ENCODE data around the gene GNG2. TPM values are rescaled to one million over a fixed set of nuclear protein-coding genes. Genes with fewer than 3 reads are reported as not detected.

Gene GNG2
- total and polyA plus RNA-seq, 9 of the 15 experiments (the other 6 are each of a cell fraction or from before 2014, with no cell fraction given) = 0.18 TPM; not detected in 8

DNA sequence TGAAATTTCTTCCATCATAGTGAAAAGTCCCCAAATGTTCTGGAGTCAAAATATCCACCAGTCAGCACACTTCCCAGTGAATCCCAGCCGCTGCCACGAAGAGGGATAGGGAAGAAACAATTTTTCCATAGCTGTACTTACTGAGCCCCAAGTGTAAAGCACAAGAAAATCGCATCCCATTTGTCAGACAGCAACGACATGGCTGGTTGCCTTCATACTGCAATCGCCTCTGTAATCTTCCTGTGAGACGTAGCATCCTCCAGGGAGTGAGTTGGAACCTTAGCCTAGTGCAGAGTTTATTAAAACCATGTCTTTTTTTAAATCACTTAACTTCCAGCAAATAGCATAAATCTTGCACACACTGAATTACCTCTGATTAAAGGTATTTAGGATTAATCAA is 56.8 kb downstream of the GNG2 start (continued):
- TF ChIP-seq, protein P1, sequence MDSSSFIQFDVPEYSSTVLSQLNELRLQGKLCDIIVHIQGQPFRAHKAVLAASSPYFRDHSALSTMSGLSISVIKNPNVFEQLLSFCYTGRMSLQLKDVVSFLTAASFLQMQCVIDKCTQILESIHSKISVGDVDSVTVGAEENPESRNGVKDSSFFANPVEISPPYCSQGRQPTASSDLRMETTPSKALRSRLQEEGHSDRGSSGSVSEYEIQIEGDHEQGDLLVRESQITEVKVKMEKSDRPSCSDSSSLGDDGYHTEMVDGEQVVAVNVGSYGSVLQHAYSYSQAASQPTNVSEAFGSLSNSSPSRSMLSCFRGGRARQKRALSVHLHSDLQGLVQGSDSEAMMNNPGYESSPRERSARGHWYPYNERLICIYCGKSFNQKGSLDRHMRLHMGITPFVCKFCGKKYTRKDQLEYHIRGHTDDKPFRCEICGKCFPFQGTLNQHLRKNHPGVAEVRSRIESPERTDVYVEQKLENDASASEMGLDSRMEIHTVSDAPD (CRISPR knock-in tag; IDR thresholded peaks at IDR 0.05) = no peak
- TF ChIP-seq ZNF449 (CRISPR knock-in tag; IDR thresholded peaks at IDR 0.05) = no peak
- no peak for TF ChIP-seq NR1H2 (CRISPR knock-in tag; IDR thresholded peaks at IDR 0.05)
- TF ChIP-seq BRD9 (IDR thresholded peaks at IDR 0.05; ENCODE audit: low read depth, partially characterized antibody) = no peak
- TF ChIP-seq HDAC2 (IDR thresholded peaks at IDR 0.05) = no peak
- no peak for TF ChIP-seq ZNF121 (CRISPR knock-in tag; conservative IDR thresholded peaks at IDR 0.05)
- no peak for TF ChIP-seq ADNP (tag; IDR thresholded peaks at IDR 0.05)

- no peak overlapping the region for H3K9ac ChIP-seq (ENCODE audit: insufficient read depth in 1 of 2, low read depth in 2 of 2, low read length in 2 of 2)
- H3K27ac ChIP-seq (ENCODE audit: extremely low read depth, low read depth, low read length) = no peak overlapping the region
- H2AFZ ChIP-seq (ENCODE audit: low read depth, low read length) = no peak overlapping the region
- no peaks in the 10 kb centered on the region; a peak in 2 of 5 replicates for H3K27me3 ChIP-seq (ENCODE audit: control insufficient read depth in 2 of 2, insufficient read depth in 2 of 2, low read length in 2 of 2)
- DNase-seq (ENCODE audit: extremely low read depth in 1 of 4, low spot score in 3 of 4) (no peak), FAIRE-seq (no peak), ATAC-seq (no peak)
- in situ Hi-C loops (cut with MboI) (no loop called here), intact Hi-C loops (cut with micrococcal nuclease) (no loop called here)
- H3K4me2 ChIP-seq (ENCODE audit: insufficient read depth, low read length) = no peak overlapping the region
- no peak overlapping the region for H3K4me3 ChIP-seq
- no TSS peak for BruUV-seq (replicated peaks)
- no peaks in the 10 kb centered on the region for H3K4me1 ChIP-seq (replicated peaks in 1 of 2; ENCODE audit: control insufficient read depth in 2 of 2, insufficient read depth in 2 of 2, low read length in 2 of 2)
- no peaks in the 10 kb centered on the region for H3K9me3 ChIP-seq (replicated peaks; ENCODE audit: control insufficient read depth, insufficient read depth, low read depth, low read length)
- no peaks in the 10 kb centered on the region for H3K79me2 ChIP-seq (ENCODE audit: control insufficient read depth, insufficient read depth, low read length)
- 0% methylated on average over 3 of the region's 3 CpGs for WGBS (ENCODE audit: insufficient coverage, low coverage, missing lambda C conversion rate)
- H3K9me1 ChIP-seq (ENCODE audit: control insufficient read depth, insufficient read depth, low read length) = no peaks in the 10 kb centered on the region
- ChIA-PET CTCF (ENCODE audit: low intra/inter-chr PET ratio) (no interaction called here), POLR2A (no interaction called here)
- H4K20me1 ChIP-seq (replicated peaks; ENCODE audit: control insufficient read depth, insufficient read depth, low read length) = no peaks in the 10 kb centered on the region
- H3K36me3 ChIP-seq (ENCODE audit: control insufficient read depth, insufficient read depth, low read length) = no peaks in the 10 kb centered on the region
- TF ChIP-seq, protein P2, sequence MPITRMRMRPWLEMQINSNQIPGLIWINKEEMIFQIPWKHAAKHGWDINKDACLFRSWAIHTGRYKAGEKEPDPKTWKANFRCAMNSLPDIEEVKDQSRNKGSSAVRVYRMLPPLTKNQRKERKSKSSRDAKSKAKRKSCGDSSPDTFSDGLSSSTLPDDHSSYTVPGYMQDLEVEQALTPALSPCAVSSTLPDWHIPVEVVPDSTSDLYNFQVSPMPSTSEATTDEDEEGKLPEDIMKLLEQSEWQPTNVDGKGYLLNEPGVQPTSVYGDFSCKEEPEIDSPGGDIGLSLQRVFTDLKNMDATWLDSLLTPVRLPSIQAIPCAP (CRISPR knock-in tag; IDR thresholded peaks at IDR 0.05; ENCODE audit: borderline replicate concordance) = no peak
- no peak for TF ChIP-seq ZNF41 (CRISPR knock-in tag; conservative IDR thresholded peaks at IDR 0.05)
- TF ChIP-seq KLF16 (IDR thresholded peaks at IDR 0.05) = no peak
- TF ChIP-seq BRF1 (IDR thresholded peaks at IDR 0.05; ENCODE audit: borderline replicate concordance, extremely low read depth, insufficient read length) = no peak
- TF ChIP-seq, protein P3, sequence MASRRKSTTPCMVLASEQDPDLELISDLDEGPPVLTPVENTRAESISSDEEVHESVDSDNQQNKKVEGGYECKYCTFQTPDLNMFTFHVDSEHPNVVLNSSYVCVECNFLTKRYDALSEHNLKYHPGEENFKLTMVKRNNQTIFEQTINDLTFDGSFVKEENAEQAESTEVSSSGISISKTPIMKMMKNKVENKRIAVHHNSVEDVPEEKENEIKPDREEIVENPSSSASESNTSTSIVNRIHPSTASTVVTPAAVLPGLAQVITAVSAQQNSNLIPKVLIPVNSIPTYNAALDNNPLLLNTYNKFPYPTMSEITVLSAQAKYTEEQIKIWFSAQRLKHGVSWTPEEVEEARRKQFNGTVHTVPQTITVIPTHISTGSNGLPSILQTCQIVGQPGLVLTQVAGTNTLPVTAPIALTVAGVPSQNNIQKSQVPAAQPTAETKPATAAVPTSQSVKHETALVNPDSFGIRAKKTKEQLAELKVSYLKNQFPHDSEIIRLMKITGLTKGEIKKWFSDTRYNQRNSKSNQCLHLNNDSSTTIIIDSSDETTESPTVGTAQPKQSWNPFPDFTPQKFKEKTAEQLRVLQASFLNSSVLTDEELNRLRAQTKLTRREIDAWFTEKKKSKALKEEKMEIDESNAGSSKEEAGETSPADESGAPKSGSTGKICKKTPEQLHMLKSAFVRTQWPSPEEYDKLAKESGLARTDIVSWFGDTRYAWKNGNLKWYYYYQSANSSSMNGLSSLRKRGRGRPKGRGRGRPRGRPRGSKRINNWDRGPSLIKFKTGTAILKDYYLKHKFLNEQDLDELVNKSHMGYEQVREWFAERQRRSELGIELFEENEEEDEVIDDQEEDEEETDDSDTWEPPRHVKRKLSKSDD (conservative IDR thresholded peaks at IDR 0.05; ENCODE audit: low read length) = no peak
- TF ChIP-seq CBX1 (IDR thresholded peaks at IDR 0.05; ENCODE audit: low read depth) = no peak
- TF ChIP-seq, protein P4, sequence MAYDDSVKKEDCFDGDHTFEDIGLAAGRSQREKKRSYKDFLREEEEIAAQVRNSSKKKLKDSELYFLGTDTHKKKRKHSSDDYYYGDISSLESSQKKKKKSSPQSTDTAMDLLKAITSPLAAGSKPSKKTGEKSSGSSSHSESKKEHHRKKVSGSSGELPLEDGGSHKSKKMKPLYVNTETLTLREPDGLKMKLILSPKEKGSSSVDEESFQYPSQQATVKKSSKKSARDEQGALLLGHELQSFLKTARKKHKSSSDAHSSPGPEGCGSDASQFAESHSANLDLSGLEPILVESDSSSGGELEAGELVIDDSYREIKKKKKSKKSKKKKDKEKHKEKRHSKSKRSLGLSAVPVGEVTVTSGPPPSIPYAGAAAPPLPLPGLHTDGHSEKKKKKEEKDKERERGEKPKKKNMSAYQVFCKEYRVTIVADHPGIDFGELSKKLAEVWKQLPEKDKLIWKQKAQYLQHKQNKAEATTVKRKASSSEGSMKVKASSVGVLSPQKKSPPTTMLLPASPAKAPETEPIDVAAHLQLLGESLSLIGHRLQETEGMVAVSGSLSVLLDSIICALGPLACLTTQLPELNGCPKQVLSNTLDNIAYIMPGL (CRISPR knock-in tag; IDR thresholded peaks at IDR 0.05) = no peak
- no peak for TF ChIP-seq ZNF23 (CRISPR knock-in tag; IDR thresholded peaks at IDR 0.05)
These were observed 60.6 kb downstream of the GNG2 start for GRCh38 chr14:51921026-51921425.
